Measurements from ENCODE around the gene HSPG2.

DNA sequence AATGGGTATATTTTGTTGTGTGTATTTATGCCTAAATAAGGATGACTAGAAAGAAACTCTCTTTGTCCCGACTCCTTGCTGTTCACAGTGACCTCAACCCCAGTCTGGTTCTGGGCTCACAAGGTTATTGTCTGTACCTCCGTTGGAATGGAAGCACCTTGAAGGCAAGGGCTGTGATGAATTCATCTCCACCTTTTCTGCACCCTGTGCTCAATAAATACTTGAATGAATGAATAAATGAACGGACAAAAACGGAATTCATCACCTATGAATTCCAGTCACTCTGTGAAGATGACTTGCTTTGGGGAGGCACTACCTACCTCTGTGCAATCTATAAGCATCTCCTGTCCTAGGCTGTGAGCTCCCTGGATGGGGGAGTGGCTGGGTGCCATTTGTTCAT lies 39.3 kb downstream of the HSPG2 start:
- TF ChIP-seq POLR2A (conservative IDR thresholded peaks at IDR 0.05), result no peak
- TF ChIP-seq, protein P1, sequence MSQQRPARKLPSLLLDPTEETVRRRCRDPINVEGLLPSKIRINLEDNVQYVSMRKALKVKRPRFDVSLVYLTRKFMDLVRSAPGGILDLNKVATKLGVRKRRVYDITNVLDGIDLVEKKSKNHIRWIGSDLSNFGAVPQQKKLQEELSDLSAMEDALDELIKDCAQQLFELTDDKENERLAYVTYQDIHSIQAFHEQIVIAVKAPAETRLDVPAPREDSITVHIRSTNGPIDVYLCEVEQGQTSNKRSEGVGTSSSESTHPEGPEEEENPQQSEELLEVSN (IDR thresholded peaks at IDR 0.05; ENCODE audit: borderline replicate concordance in 1 of 2, extremely low read depth in 1 of 2, insufficient read depth in 1 of 2, insufficient read length in 1 of 2, low read depth in 1 of 2, low read length in 1 of 2, poor library complexity in 1 of 2, severe bottlenecking in 1 of 2), result no peak
